ENCODE data around the gene CISD3. TPM values are rescaled to one million over a fixed set of nuclear protein-coding genes. Genes with fewer than 3 reads are reported as not detected.

The CISD3 gene
- total RNA-seq, 6 experiments from 2014 or later = 34.2 to 88.1 (median 55.1) TPM

DNA sequence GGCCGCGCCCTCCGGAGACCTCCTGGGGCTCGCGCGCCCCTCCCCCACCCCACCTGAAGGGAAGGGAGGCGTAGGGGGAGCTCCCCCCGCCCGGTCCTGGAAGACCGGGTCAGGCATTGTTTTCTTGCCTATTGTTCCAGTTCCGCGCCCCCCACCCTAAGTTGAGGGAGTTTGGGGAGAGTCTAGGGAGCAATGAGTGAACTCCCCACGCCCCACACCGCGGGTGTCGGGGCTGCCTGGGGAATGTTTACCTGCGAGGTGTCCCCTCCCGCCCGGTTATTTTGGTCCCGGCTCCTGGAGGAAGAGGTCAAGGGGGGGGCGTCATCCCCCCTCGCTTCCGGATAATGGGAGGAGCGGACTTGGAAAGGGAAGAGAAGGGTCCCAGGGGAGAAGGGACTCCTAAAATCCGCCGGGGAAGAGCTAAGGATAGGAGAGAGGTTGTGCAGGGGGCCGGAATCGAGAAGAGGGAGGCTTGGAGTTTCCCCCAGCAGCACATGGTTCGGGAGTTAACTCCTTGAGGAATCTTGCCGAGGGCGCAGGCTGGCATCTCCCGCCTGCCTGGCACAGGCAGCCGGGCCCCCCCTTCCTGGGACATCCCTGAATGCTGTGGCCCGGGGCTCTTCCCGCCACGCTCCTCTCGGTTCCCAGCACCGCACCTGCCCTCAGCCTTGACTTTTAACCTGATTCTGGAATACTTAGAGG, 24.2 kb upstream of the CISD3 start:
- Histone ChIP-seq H3K27ac (peak overlapping the region; percentile 40 to 93 (median 78)), H3K36me3 (peaks cover 0 to 6% (median 3%) of the 10 kb centered on the region in 4 donors), H3K4me1 (peaks cover 0 to 12% (median 6%) of the 10 kb centered on the region in 4 donors), H3K4me3 (peak overlapping the region; percentile 55 to 82 (median 57)), H3K27me3 (no peaks in the 10 kb centered on the region), H3K9me3 (no peaks in the 10 kb centered on the region)
- WGBS (ENCODE audit: insufficient coverage, low coverage, low lambda C conversion rate, missing lambda C conversion rate) = 3% methylated on average over 22 of the region's 38 CpGs
- ATAC-seq (no peak), DNase-seq (peak in 1 of 3 donors; percentile 54)
- intact Hi-C loops (cut with DNase I) = no loop called here
- TF ChIP-seq, protein P1, sequence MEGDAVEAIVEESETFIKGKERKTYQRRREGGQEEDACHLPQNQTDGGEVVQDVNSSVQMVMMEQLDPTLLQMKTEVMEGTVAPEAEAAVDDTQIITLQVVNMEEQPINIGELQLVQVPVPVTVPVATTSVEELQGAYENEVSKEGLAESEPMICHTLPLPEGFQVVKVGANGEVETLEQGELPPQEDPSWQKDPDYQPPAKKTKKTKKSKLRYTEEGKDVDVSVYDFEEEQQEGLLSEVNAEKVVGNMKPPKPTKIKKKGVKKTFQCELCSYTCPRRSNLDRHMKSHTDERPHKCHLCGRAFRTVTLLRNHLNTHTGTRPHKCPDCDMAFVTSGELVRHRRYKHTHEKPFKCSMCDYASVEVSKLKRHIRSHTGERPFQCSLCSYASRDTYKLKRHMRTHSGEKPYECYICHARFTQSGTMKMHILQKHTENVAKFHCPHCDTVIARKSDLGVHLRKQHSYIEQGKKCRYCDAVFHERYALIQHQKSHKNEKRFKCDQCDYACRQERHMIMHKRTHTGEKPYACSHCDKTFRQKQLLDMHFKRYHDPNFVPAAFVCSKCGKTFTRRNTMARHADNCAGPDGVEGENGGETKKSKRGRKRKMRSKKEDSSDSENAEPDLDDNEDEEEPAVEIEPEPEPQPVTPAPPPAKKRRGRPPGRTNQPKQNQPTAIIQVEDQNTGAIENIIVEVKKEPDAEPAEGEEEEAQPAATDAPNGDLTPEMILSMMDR (IDR thresholded peaks at IDR 0.05) = no peak
- TF ChIP-seq POLR2A (IDR thresholded peaks at IDR 0.05) = no peak

DNA sequence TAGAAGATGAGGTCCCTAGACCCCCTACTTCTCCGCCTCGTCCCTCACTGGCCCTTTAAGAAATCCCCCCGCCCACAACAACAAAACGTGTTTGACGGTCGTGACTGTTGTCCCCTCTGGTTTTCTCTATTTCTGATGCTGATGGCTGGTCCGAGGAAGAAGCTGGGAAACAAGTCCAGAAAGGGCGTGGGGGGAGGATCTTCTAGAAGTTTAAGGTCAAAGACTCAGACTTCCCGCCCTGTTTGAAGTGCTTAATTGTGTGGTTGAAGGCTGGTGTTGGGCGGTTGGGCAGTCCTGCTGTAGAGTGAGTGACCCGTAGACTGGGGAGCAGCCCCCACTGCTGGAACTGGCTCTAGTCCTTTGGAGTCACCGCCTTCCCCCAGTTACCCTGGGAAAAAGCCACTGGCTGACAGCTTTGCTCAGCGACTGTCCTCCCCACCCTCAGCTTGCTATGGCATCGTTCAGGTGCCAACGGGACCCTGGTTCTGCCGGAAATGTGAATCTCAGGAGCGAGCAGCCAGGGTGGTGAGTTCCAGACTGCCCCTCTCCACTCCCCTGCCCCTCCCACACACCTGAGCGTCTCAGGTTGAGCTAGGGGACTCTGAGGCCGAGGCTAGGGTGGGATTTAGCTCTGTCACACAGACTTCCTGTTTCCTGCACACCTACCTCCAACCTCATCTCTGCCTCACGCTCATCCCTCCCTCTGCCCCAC, 23.5 kb upstream of the CISD3 start:
- H3K4me1 ChIP-seq = peaks cover 0 to 7% (median 3%) of the 10 kb centered on the region in 4 donors
- no peaks in the 10 kb centered on the region for H3K27me3 ChIP-seq
- H3K36me3 ChIP-seq = peaks cover 0 to 6% (median 3%) of the 10 kb centered on the region in 4 donors
- 27% methylated on average over 15 of the region's 20 CpGs for WGBS (ENCODE audit: insufficient coverage, low coverage, low lambda C conversion rate, missing lambda C conversion rate)
- TF ChIP-seq, protein P1 (IDR thresholded peaks at IDR 0.05) = no peak
- no peak for TF ChIP-seq POLR2A (IDR thresholded peaks at IDR 0.05)
- no peaks in the 10 kb centered on the region for H3K9me3 ChIP-seq
- peak overlapping the region in 1 of 3 donors; percentile 78 for H3K27ac ChIP-seq
- no peak for ATAC-seq
- intact Hi-C loops (cut with DNase I) = no loop called here
- peak overlapping the region; percentile 55 to 82 (median 57) for H3K4me3 ChIP-seq
- DNase-seq = no peak

DNA sequence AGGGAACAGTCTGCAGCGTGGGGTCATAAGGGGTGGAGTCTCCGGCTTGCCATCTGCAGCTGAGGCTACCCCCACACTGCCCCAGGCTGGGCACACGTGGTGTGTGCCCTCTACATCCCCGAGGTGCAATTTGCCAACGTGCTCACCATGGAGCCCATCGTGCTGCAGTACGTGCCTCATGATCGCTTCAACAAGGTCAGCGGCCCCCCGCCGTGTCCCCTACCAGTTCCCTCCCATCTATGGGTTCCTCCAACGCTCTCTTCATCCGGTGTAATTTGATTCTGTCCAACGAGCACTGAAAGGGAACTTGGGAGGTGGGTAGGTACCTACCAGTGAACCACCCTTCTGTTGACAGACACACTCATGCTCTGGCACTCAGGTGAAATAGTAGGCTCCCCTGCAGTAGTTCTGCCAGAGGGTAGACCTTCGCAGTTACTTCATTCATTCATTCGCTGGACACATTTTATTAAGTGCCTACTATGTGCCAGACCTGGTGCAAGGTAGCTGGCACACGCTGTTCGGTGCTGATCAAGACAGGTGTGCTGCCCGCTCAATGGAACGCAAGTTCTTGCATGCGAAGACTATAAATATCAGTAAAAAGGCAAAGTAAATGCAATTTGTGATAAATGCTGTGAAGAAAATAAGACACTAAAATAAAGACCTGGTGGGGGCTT, 22.3 kb upstream of the CISD3 start:
- Histone ChIP-seq H3K27me3 (no peaks in the 10 kb centered on the region), H3K4me1 (peaks cover 0 to 7% (median 3%) of the 10 kb centered on the region in 4 donors), H3K4me3 (no peak overlapping the region), H3K9me3 (no peaks in the 10 kb centered on the region), H3K27ac (no peak overlapping the region), H3K36me3 (peaks cover 0 to 9% (median 3%) of the 10 kb centered on the region in 4 donors)
- TF ChIP-seq POLR2A (IDR thresholded peaks at IDR 0.05) = no peak
- TF ChIP-seq, protein P1 (IDR thresholded peaks at IDR 0.05) = no peak
- DNase-seq (no peak), ATAC-seq (no peak)
- intact Hi-C loops (cut with DNase I) = no loop called here
- WGBS (ENCODE audit: insufficient coverage, low coverage, low lambda C conversion rate, missing lambda C conversion rate) = 83% methylated on average over 12 of the region's 21 CpGs

DNA sequence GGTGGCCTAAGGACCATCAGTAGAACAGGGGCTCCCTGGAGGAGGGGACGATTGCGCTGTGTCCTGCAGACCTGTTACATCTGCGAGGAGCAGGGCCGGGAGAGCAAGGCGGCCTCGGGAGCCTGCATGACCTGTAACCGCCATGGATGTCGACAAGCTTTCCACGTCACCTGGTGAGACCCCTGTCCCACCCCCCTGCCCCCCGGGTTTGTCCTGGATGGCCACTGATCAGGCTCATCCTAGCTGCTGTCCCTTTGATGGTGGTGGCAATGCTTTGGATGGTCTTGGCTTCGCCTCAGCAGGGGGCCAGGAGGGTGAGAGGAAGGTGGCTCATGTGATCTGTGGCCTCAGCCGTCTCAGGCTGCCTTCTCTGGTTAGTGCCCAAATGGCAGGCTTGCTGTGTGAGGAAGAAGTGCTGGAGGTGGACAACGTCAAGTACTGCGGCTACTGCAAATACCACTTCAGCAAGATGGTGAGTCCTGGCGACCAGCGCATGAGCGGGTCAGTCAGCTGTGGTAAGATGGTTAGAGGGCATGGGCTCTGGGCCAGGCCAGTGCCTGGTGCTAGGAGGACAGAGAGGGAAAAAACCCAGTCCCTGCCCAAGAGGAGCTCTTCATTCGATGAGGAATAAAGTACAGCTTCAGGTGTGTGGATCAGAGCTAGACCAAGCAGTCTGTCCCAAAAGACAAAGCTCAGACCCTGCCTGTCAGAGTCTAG, 20.9 kb upstream of the CISD3 start:
- Histone ChIP-seq H3K4me3 (no peak overlapping the region), H3K4me1 (no peaks in the 10 kb centered on the region), H3K9me3 (no peaks in the 10 kb centered on the region), H3K27me3 (no peaks in the 10 kb centered on the region), H3K36me3 (peaks cover 0 to 9% (median 3%) of the 10 kb centered on the region in 4 donors), H3K27ac (no peak overlapping the region)
- DNase-seq (no peak), ATAC-seq (no peak)
- 78% methylated on average over 7 of the region's 18 CpGs for WGBS (ENCODE audit: insufficient coverage, low coverage, low lambda C conversion rate, missing lambda C conversion rate)
- intact Hi-C loops (cut with DNase I) = no loop called here
- no peak for TF ChIP-seq POLR2A (IDR thresholded peaks at IDR 0.05)
- TF ChIP-seq, protein P1 (IDR thresholded peaks at IDR 0.05) = no peak
